ENCODE data around the gene TMEM80.
A peak's percentile ranks its signal among the peaks of the same experiment; 100 is the strongest.
"Not testable (repeated sequence)": the region's sequence is repeated elsewhere in the genome, so short reads cannot be mapped to it uniquely, and the experiment has no call there.

The TMEM80 gene

DNA sequence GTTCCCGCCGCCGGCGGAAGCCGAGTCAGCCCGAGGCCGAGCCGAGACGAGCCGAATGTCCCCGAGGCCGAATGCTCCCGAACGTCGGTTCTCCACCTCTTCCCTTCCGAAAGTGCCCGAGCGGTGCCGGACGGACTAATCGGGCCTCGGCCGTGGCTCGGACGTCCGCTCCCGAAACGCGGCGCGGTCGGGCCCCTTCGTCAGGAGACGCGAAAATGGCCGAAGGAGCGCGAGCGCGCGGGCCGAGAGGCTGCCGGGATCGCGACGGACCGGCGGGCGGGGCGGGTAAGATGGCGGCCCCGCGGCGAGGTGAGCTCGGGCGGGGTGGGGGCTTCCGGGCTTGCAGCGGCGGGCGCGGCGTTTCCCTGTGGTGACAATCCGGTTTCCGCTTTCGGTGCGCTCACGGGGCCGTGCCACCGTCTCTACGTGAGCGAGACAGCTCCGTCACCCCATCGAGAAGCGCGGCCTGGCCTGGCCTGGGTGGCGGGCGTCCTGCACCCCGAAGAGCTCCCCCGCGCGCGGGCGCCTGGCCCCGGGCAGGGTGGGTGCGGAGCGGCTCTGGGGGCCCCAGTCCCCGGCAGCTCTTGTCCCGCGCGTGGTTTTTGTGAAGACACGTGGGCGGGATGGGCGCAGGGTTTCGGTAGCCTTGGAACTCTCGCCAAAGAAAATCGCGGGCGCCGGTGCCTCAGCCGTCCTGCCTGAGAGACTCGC is at the start of gene TMEM80:
TMEM80 (plus strand) TSS at position 279 of the 711 bp plus-strand sequence; CDS start at position 291, 12 bp downstream.
- peak; percentile 98 for DNase-seq

DNA sequence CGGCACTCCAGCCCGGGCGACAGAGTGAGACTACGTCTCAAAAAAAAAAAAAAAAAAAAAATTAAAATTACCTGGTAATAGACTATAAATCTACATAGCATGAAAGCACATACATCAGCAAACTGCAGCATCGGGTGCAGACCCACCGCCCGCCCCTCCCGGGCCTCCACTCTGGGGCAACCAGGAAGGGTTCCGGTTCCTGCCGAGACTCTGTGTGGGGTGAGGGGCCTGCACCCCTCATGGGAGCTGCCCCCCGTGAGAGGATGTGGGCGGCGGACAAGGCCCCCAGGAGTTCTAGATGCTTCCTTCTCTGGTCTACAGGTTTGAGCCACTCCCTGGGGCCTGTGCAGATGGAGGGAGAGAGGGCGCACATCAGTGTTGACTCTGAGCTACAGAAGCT is 49.4 kb upstream of the TMEM80 start:
- DNase-seq = no peak

DNA sequence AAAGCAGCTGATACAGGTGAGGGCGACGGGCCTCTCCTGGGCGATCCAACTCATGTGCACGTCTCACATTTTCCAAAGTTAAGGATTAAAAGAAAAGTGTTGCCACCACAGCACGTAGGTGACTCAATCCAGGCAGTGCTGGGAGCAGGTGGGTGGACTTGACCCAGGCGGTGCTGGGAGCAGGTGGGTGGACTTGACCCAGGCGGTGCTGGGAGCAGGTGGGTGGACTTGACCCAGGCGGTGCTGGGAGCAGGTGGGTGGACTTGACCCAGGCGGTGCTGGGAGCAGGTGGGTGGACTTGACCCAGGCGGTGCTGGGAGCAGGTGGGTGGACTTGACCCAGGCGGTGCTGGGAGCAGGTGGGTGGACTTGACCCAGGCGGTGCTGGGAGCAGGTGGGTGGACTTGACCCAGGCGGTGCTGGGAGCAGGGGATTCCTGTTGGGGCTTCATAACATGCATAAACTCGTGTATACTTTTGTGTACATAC is 47.9 kb upstream of the TMEM80 start:
- DNase-seq = not testable (repeated sequence)

DNA sequence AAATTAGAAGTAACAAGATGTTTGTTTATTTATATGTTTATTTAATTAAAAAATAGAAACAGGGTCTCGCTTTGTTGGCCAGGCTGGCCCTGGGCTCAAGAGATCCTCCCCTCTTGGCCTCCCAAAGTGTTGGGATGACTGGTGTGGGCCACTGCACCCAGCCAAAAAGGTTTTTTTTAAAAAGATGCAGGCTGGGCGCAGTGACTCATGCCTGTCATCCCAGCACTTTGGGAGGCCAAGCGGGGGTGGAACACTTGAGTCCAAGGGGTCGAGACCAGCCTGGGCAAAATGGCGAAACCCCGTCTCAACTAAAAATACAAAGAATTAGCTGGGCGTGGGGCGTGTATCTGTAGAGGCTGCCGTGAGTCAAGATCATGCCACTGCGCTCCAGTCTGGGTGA is 45.1 kb upstream of the TMEM80 start:
- DNase-seq = no peak

DNA sequence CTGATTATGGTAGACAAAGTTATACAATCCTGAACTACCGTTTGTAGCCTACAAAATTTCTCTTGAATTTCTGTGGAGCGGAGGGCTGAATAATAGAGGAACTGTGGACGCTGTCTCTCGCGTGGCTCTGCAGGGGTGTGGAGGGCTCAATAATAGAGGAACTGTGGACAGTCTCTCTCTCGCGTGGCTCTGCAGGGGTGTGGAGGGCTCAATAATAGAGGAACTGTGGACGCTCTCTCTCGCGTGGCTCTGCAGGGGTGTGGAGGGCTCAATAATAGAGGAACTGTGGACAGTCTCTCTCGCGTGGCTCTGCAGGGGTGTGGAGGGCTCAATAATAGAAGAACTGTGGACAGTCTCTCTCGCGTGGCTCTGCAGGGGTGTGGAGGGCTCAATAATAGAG is 42.5 kb upstream of the TMEM80 start:
- not testable (repeated sequence) for DNase-seq

GRCh38 chr11:653837-654236 is 41.8 kb upstream of the TMEM80 start:
- no peak for DNase-seq

- not testable (repeated sequence) for DNase-seq
Observed at GRCh38 chr11:654444-654843, 41.2 kb upstream of the TMEM80 start.

DNA sequence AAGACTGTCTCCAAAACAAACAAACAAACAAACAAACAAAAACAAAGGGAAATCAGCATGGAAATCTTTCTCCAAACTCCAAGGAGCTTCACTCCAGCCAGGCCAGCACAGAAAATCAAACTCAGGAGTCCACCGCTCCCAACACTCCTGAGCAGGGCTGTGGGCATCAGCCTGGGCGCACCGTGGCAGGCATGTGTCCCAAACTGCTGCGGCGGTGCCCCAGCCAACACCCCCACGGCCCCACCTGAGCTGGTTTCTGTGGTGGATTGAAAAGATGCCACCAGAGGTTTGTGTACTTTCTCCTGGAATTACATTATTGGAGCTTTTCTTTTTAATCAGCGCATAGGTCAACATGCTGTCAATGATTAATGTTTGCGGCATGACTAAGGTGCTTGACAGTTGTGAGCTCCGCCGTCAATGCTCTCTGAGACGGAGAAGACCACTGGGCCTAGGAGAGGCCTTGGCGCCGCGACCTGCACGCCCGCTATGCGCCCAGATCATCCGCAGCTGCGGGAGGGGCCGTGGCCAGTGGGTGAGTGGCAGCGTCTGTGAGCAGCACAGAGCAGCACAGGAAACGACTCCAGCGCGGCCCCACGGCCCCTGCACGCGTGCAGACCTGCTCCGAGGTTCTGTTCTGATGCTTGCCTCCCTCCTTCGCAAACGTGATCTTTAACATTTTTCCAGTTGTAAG is 40.4 kb upstream of the TMEM80 start:
- DNase-seq = no peak

DNA sequence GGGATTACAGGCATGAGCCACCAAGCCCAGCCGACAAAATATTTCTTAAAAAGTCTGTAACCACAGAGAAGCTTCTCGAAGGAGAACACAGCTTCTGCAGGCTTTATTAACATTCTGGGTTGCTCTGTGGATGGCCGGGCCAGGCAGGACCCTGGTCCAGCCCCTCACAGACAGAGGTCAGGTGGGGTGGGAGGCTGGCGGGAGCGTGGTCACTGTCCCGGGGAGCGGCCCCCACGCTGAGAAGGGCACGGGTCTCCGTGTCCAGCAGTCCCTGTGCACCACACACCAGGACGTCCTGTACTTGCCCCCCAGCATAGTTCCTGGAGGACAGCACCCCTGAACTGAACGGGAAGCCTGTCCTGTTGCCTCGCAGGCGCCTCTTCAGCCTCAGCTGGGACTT is 39.2 kb upstream of the TMEM80 start:
- DNase-seq = no peak

DNA sequence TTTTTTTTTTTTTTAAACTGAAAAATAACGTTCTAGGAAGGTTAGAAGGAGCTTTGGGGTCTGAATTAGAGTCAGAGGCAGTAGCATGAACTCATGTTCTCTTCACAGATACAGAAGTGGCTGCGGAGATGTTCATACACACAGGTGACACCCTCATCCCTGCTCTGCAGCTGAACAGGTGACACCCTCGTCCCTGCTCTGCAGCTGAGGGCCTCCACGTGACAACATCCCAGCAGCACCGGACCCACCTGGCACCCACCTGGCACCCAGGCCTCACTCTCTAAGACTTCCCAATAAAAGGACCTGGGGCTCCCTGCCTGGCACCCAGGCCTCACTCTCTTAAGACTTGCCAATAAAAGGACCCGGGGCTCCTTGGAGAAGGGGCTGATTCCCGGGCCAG is 38.8 kb upstream of the TMEM80 start:
- DNase-seq = no peak

DNA sequence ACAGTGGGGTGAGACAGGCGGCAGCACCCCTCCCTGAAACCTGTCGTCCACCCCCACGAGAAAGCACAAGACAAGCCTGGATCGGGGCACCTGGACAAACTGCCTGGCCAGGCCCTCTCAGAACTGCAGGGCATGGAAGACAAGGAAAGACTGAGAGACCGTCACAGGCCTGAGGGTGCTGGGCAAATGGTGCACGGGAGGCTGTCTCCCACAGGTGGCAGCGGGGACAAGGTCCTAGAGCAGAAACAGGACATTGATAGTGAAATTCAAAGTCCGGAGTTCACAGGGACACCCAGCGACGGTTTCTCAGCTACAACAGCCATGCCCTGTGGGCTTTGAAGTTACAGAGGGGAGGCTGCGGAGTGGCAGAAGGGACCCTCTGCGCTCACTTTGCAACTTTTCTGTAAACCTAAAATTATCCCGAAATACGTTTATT is 37.9 kb upstream of the TMEM80 start:
- DNase-seq = no peak

DNA sequence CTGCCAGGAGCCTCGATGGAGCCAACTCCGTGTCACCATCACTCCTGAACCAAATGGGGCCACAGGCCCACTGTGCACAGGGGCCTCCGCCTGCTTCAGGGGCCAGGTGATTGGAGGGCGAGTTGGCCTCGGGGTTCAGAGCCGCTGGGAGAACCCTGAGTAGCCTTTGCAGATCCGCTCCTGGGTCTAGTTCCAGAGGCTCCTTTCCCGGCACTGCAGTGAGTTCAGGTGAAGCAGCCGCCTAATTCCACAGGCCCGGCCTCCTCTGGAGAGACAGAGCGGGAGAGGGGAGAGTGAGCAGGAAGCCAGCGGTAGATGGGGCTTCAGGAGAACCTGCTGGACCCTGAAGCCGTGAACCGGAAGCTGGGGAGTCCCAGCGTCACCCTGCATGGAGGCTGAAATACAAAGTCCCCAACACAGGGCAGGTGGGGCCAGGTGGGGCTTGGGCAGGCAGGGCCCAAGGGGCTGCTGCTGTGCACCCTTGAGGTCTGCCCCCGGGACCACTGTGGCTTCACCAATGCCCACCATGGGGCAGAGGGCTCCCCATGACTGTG is 36.0 kb upstream of the TMEM80 start:
- no peak for DNase-seq

DNA sequence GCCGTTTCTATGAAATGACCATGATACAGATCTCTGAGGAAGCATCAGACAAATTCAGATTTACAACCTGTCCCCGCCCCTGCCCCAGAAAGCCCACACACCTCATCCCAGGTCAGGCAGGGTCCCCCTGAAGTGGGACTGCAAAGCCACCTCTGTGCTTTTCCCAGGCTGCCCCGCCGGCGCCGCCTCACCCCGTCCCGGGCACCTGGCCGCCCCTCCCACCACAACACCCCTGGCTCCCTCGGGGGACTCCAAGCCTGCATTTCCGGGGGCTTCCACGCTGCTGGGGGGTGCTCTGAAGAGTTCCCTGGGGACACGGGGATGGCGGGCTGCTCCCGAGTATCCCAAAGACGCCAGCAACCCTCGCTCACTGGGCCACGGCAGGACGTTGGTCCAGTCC is 35.3 kb upstream of the TMEM80 start:
- no peak for DNase-seq

DNA sequence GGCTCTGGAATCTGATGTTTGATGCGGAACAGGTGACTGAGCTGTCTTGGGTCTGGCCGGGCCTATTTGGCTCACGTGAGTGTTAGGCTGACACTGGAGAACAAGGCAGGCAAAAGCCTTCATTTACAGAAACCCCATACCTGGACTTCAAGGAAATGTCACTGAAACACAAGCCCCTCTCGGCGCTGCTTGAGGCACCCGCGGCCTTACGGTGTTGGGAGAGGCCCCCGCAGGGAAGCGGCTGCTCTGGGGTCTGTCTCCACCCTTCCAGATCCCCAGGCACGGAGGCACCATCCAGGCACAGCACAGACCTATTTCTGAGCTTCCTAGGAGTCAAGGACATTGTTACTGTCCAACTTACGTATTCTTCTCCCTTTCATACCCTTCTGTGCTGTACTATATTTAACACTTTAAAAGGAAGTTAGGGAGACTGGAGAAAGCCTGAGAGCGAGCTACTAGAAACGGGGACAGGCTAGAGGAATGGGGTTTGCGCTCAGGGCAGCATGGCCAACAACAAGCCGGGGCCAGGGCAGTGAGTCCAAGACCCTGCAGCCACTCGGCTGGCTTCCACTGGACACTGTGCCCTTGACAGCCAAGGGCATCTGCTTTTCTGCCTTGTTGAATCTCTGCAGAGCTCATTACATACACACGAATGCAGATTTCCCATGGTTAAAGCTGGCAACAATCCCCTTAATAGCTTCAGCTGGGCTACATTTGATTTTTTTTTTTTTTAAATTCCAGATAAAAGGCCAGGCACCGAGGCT is 34.8 kb upstream of the TMEM80 start:
- no peak for DNase-seq

- DNase-seq = peak; percentile 9
Observed at GRCh38 chr11:662689-663274, 32.8 kb upstream of the TMEM80 start.

GRCh38 chr11:665062-665703 is 30.4 kb upstream of the TMEM80 start:
- DNase-seq = no peak

DNA sequence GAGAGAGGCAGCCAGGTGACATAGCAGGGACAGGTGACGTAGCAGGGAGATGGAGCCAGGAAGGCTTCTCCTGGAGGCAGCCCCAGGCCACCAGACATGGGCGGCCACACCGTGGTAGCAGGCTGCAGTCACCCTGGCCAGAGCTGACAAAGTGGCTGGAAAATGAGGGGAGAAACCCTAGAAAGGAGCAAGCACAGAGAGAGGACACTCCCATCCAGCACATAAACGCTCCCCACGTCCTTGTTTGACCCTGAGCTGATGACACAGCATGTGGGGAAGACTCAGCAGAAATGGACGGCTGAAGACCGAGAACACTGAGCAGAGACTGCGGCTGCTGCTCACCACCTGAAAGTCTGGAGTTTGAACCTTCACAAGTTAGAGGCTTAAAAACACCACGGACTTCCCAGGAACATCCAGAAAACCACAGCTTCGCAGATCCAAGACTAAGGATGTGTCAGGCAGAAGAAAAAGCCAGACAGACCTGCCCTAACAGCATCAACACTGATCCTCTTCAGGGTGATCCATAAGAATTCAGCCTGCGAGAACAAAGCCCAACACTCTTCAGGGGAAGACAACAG is 29.8 kb upstream of the TMEM80 start:
- DNase-seq = no peak

DNA sequence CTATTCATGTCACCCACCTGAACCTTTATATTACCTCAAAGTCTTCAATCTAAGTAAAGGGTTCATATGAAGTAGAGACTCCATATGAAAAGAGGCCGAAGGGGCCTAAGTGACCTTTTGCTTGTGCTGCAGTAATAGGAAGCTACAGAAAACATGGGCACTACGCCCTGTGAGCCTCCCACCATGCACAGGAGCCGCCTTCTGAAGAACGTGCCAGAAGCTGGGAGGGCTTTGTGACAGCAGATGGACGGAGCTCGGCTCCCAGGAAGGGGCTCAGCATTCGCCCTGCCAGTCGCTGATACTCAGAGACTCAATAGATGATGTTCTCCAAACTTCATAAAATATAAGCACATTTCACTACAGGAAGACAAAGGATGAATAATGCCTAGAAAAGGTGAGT is 21.8 kb upstream of the TMEM80 start:
- DNase-seq = no peak

DNA sequence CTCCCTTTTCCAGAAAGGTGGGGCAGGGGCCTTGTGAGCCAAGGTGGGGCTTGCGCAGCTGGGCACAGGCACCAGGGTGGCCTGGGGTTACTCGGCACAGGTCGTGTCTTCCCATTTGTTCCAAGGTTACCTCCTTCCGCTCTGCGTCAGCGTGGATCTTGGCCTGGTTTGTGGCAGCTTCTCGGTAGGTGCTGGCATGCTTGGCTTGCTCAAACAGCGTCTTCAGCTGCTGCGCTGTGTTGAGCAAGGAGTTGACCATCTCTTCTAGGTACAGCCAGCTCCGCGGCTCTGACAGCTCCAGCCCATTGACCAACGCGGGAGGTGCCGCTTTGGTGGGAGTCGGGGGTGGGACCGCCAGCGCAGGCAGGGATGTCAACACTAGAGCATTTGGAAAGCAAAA is 21.2 kb upstream of the TMEM80 start:
- no peak for DNase-seq

DNA sequence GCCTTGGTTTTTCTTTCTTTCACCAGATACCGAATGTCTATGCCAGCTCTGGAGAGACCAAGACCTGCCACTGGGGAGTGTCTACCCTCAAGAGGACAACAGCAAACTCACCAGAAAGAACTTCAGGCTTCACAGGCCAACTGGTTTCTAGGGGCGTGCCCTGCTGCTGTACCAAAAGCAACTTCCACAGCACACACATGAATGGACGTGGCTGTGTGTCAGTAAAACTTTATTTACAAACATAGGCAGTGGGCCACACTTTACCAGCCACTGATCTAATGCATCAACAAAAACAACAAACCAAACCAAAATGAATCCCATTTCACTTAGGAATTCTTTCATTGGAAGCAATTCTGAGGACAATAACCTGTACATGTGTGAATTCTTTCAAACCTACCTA is 17.3 kb upstream of the TMEM80 start:
- DNase-seq = no peak

DNA sequence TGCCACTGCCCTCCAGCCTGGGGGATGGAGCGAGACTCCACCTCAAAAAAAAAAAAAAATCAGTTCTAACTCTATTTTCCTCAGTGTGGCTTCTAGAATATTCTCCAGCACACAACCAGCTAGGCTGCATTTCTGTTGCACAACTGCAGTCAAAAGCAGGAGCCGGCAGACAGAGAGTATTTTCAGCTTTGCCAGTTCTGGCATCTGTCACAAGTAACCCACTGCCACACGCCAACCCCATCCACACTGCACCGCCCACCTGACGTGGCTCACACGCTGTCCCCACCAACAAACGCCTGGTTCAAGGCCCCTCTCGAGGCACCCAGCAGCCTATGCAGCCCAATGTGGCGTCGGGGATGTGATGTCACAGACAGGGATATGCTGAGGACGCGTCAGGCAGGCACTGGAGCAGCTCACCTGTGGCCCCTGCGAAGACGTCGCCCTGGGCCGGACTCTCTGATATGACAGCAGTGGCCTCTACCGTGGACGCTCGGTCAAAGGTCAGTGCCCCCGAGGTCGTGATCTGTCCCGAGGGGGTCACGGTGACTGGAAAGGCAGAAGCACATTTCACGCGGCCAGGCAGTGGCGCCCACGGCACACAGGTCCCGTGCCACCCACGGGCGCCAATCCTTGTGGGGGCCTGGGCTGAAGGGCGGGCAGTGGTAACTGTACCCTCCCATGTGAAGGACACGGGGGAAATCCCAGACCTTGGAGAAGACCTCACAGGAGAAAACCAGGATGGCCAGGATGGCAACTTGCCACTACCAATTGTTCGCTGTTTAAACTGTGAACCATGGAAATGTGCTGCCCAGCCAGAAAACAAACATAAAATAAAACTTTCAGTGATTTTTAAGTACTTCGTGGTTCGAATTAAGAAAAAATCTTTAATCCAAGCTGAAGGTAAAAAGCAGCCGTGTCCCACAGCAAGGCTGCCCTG is 16.1 kb upstream of the TMEM80 start:
- DNase-seq = no peak
